ENCODE data around the gene OVCA2.
A peak's percentile ranks its signal among the peaks of the same experiment; 100 is the strongest.
"Not testable (repeated sequence)": the region's sequence is repeated elsewhere in the genome, so short reads cannot be mapped to it uniquely, and the experiment has no call there.

The OVCA2 gene

GRCh38 chr17:2041561-2042389 lies at the start of gene OVCA2:
TSS of gene OVCA2 (plus strand) at chr17:2042022. CDS start at chr17:2042048, 26 bp downstream.
- DNase-seq (ENCODE audit: low spot score): peak; percentile 95

DNA sequence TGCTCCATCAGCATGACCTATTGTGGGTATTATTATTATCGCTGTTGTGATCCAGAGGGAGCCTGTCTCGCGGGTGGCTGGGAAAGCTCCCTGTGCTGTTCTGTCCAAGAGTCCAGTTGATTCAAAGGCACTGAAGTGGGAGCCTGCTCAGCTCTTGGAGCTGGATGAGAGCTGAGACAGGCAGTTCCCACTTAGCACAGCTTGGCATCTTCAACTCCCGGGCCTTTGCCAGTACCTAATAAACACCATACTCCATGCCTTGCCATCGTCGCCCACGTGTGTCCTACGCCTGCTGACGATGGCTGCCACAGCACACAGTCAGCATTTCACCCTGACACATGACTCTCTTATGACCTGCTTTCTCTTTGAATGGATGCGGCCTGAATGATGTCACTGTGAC lies 49.3 kb upstream of the OVCA2 start:
- DNase-seq (ENCODE audit: low spot score): no peak

DNA sequence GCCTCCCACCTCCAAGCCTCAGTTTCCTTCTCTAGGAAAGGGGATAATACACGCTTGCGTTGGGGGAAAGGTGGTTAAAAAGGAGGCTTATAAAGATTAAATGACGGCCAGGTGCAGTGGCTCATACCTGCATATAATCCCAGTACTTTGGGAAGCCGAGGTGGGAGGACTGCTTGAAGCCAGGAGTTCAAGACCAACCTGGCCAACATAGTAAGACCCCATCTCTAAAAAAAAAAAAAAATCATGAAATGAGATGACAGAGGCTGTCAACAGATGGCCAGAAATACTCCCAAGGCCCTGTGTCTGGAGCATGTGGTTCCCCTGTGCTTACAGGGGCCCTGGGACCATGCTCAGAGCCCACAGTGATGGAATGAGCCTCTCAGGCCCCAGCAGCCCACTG lies 47.1 kb upstream of the OVCA2 start:
- no peak for DNase-seq (ENCODE audit: low spot score)

DNA sequence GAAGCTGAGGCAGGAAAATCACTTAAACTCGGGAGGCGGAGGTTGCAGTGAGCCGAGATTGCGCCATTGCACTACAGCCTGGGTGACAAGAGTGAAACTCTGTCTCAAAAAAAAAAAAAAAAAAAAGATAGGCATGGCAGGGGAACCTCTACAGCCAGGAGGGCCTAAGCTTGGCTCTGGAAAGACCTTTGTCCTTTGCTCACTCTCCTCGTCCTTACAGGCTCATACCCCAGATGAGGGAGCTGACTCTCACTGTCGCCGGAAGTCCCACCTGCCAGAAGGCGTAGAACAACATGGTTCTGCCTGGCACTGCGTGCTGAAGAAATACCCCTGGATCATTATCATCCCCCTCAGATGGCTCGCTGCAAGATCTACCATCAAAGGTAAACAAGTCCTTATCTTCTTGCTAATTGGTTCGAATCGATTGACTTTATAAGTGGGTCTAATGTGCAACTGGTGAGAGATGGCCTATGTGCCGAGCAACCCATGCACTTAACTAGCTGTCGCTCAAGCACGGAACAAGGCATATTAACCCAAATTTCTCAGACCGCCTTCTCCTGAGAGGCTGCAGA lies 46.4 kb upstream of the OVCA2 start:
- DNase-seq (ENCODE audit: low spot score): no peak

- no peak for DNase-seq (ENCODE audit: low spot score)
Observed at GRCh38 chr17:1995907-1996799, 45.7 kb upstream of the OVCA2 start.

- no peak for DNase-seq (ENCODE audit: low spot score)
Observed at GRCh38 chr17:1996800-1997288, 45.0 kb upstream of the OVCA2 start.

DNA sequence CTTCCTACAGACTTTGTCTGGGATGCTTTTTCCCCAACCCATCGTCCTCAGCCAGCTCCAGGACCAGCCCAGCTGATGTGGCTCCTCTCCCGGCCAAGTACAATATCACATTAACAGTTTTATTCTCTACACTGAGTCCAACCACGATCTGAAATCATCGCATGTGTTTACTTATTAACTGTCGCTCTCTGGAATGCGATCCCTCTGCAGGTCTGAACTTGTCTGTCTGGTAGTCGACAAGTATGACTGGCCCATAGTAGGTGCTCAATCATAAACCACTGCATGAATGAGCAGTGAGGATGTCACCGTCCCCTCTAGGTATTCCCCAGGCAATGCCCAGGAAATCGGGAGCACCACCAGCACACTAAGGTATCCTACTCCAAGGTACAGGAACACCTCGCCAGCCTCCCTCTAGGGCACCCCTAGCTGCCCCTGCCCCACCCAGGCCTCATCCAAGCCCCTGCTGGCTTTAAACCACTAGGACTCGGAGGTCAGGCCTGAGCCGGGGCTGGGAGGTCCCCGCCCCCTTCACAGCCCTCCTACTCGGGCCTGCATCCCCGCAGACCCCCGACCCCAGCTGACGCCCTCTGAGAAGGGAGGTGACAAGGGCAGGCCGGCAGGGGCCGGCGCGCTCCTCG lies 44.4 kb upstream of the OVCA2 start:
- no peak for DNase-seq (ENCODE audit: low spot score)

- DNase-seq (ENCODE audit: low spot score): peak; percentile 57
Observed at GRCh38 chr17:1997927-1998742, 43.7 kb upstream of the OVCA2 start.

DNA sequence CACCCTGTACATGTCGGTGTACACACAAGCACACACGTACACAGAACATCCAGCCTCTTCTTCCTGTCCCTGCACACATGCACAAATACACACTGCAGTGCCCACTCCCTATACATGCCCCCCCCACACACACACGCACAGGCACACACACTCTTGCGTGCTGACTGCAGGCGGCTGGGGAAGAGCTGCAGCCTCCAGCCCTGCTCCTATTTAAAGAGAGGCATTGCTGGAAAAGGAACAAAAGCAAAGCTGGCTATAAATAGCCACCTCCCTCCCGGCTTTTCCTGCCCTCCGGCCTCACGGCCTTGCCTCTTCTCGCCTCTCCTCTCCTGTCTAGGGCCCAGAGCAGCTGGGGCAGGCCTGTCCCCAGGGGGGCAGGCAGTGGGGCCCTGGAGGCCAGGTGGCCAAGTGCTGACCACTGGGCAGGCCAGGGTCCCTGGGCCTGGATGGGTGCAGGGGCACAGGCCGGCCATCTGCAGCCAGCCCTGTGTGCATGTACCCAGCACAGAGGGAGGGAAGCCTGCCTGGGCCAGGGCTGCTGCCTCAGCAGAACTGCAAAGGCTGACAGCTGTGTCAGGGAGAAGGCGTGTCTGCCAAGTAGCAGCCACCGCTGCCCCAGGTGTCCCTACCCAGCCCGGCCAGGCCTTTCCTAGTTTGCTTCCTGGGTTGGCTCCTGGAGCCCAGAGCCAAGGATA lies 42.1 kb upstream of the OVCA2 start:
- peak; percentile 41 for DNase-seq (ENCODE audit: low spot score)

- DNase-seq (ENCODE audit: low spot score): no peak
Observed at GRCh38 chr17:2002767-2003329, 39.0 kb upstream of the OVCA2 start.

DNA sequence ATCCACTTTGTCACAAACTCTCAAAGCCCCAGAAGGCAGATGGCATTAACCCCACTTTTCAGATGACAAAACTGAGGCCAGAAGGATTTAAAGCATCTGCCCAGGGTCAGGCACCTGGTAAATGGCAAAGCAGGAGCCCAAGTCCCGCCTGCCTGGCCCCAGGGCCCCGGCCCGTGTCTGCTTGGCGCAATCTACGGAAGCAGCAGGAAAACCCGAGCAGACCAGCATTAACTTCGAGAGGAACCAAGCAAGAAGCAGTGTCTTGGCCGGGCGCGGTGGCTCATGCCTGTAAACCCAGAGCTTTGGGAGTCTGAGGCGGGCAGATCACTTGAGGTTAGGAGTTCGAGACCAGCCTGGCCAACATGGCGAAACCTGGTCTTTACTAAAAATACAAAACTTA lies 38.3 kb upstream of the OVCA2 start:
- no peak for DNase-seq (ENCODE audit: low spot score)

DNA sequence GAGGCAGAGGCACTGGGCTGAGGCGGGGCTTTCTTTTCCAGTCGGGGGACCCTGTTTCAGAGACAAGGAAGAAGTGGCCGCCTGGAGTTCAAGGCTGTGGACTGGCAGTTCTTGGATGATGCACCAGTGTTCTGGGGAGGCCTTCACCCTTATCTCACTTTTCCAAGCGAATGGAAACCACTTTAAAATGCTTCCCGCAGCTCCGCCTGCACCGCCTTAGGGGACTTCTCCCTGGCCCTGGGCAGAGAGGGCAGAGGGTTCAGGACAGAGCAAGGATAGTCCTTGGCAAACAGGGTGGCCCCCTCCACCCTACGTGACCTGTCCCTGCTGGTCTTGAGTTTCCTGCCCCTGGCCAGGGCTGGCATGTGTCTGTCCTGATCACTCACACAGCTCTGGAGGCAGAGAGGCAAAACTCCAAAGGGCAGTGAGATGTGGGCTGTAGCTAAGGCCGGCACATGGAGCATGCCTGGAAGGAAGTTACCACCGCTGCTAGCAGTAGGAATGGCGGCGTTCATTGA lies 37.3 kb upstream of the OVCA2 start:
- no peak for DNase-seq (ENCODE audit: low spot score)

GRCh38 chr17:2008332-2009126 lies 33.3 kb upstream of the OVCA2 start:
- DNase-seq (ENCODE audit: low spot score): no peak

GRCh38 chr17:2009737-2010136 lies 32.1 kb upstream of the OVCA2 start:
- no peak for DNase-seq (ENCODE audit: low spot score)

GRCh38 chr17:2011411-2012371 lies 30.1 kb upstream of the OVCA2 start:
- peak; percentile 86 for DNase-seq (ENCODE audit: low spot score)

DNA sequence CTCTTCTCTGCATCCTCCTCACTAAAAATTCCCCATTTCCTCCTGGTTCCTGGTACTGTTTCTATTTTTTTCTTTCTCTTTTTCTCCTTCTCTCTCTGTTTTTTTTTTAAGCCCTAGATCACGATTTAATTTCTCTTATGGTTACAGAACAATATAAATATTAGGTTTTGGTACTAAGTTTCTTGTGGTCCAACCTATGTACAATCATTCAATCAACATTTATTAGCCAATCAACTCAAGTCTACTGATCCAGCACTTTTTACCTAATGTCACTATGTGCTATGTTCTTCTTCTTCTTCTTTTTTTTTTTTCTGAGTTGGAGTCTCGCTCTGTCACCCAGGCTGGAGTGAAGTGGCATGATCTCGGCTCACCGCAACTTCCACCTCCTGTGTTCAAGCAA lies 29.3 kb upstream of the OVCA2 start:
- DNase-seq (ENCODE audit: low spot score): no peak

GRCh38 chr17:2013220-2013993 lies 28.4 kb upstream of the OVCA2 start:
- not testable (repeated sequence) for DNase-seq (ENCODE audit: low spot score)

Data from GM03348 (cell line).